Limb (tissue), 2 donors: ENCODE results near the gene ATL1.

Source experiments
- DNase-seq, 2 donors: peaks; one replicate each; pipeline ENCODE4 v3.0.0-alpha.2; 2016; ENCODE audit errors: extremely low spot score in 2 of 2

The ATL1 gene

GRCh38 chr14:50559990-50560930 is at the start of gene ATL1:
ATL1 (plus strand) TSS chr14:50560145; CDS start chr14:50560266, 121 bp downstream.
- peak; percentile 44 to 90 for DNase-seq

- no peak for DNase-seq
Measured at GRCh38 chr14:50510157-50510556, 49.8 kb upstream of the ATL1 start.

GRCh38 chr14:50512463-50512862 is 47.5 kb upstream of the ATL1 start:
- no peak for DNase-seq

- no peak for DNase-seq
Measured at GRCh38 chr14:50516091-50516490, 43.9 kb upstream of the ATL1 start.

GRCh38 chr14:50520947-50521815 is 38.8 kb upstream of the ATL1 start:
- no peak for DNase-seq

- no peak for DNase-seq
Measured at GRCh38 chr14:50521912-50522341, 38.0 kb upstream of the ATL1 start.

- DNase-seq = no peak
Measured at GRCh38 chr14:50523271-50524041, 36.5 kb upstream of the ATL1 start.

- no peak for DNase-seq
Measured at GRCh38 chr14:50524060-50524459, 35.9 kb upstream of the ATL1 start.

GRCh38 chr14:50524731-50525515 is 35.0 kb upstream of the ATL1 start:
- no peak for DNase-seq

GRCh38 chr14:50528000-50528399 is 31.9 kb upstream of the ATL1 start:
- DNase-seq = no peak

- DNase-seq = no peak
Measured at GRCh38 chr14:50529288-50530179, 30.4 kb upstream of the ATL1 start.

- DNase-seq = no peak
Measured at GRCh38 chr14:50530358-50530757, 29.6 kb upstream of the ATL1 start.

GRCh38 chr14:50530794-50531365 is 29.1 kb upstream of the ATL1 start:
- DNase-seq = no peak

GRCh38 chr14:50531595-50532501 is 28.1 kb upstream of the ATL1 start:
- peak in 1 of 2 donors; percentile 38 for DNase-seq

- DNase-seq = peak; percentile 89 to 94
Measured at GRCh38 chr14:50532502-50533240, 27.3 kb upstream of the ATL1 start, which contains the start of gene MAP4K5. MAP4K5 (minus strand) TSS chr14:50532569; CDS start chr14:50532049, 520 bp downstream.

- DNase-seq = no peak
Measured at GRCh38 chr14:50533241-50533705, 26.7 kb upstream of the ATL1 start.

- peak in 1 of 2 donors; percentile 21 for DNase-seq
Measured at GRCh38 chr14:50533806-50534205, 26.1 kb upstream of the ATL1 start.
